Measurements from ENCODE around the gene CKAP2L.

The CKAP2L gene

DNA sequence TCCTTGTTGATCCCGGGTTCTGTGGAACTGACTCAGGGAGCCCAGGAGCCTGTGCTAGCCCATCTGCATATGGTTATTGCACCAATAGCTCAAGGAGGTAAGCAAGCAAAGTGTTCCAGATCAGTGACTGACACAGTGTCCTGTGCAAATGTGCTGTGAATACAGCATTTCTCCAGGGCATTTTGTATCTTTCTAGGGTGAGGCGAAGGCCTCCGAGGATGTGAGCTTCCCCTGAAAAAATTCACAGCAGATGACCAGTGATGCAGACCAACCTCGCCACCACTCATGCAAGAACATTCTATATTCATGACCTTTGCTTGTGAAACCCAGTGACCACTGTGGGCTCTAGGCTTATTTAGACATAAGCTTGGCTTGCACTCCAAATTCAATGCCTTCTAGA lies 58.8 kb downstream of the CKAP2L start:
- DNase-seq: no peak

DNA sequence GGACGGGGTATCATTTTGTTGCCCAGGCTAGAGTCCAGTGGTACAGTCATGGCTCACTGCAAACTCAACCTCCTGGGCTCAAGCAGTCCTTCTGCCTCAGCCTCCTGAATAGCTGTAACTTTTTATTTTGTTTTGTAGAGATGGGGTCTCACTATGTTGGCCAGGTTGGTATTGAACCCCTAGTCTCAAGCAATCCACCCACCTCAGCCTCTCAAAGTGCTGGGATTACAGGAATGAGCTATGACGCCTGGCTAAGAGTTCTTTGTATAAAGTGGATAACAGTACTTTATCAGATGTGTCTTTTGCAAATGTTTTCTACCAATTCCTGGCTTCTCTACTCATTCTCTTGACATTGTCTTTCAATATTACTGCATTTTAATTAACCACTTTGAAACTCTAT lies 60.7 kb downstream of the CKAP2L start:
- DNase-seq: no peak

DNA sequence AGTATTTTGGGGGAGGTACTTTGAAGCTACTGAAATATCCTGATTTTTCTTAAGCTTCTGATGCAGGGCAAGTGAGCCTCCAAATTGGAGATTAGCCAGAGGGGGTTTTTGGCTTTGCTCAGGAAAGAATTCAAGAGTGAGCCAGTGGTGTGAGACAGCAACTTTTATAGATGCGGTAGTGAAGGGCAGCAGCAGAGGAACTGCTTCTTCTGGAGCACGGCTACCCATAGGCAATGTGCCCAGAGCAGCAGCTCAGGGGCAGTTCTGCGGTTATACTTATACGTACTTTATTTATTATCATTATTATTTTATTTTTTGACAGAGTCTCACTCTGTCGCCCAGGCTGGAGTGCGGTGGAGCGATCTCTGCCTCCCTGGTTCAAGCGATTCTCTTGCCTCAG lies 63.4 kb downstream of the CKAP2L start:
- no peak for DNase-seq

GRCh38 chr2:112699984-112700667 lies 64.3 kb downstream of the CKAP2L start:
- DNase-seq: no peak

DNA sequence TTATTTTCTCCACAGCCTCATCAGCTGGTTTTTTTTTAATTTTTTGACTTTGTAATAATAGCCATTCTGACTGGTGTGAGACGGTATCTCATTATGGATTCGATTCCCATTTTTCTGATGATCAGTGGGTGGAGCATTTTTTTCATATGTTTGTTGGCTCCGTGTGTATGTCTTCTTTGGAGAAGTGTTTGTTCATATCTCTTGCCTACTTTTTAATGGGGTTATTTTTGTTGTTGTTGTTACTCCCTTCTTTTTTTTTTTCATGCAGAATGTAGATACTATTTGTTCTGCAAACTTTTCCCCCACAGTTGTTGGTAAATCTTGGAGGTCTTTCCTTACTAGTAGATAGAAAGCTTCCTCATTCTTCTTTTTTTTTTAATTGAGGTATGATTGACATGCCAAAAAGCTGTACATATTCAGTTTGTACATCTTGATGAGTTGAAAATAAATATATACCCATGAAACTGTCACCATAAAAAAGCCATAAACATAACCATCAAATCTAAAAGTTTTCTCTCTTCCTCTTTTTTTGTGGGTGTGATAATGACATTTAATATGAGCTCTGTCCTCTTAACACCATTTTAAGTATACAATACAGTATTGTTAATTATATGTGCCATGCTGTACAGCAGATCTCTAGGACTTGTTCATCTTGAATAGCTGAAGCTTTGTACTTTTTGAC lies 65.4 kb downstream of the CKAP2L start:
- no peak for DNase-seq

- DNase-seq: no peak
These were observed 70.2 kb downstream of the CKAP2L start for GRCh38 chr2:112694182-112694581.

DNA sequence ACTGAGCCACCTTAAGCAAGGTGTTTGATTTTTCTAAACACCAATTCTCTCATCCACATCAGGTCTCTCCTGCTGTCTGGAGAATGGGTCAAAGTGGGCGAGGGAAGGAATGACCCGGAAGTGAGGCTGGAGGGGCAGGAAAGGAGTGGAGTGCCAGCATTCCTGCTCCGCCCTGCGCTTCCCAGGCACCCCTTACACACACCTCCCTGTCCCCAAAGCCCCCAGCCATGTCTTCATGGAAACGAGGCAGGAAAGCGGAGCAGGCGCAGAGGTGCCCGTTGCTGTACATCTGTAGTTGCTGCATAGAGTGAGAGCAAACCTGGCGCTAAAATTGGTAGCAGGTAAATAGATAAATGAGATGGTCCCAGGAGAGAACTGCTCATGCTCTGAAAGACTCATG lies 70.8 kb downstream of the CKAP2L start:
- peak; percentile 16 for DNase-seq

GRCh38 chr2:112692918-112693317 lies 71.5 kb downstream of the CKAP2L start:
- DNase-seq: no peak

DNA sequence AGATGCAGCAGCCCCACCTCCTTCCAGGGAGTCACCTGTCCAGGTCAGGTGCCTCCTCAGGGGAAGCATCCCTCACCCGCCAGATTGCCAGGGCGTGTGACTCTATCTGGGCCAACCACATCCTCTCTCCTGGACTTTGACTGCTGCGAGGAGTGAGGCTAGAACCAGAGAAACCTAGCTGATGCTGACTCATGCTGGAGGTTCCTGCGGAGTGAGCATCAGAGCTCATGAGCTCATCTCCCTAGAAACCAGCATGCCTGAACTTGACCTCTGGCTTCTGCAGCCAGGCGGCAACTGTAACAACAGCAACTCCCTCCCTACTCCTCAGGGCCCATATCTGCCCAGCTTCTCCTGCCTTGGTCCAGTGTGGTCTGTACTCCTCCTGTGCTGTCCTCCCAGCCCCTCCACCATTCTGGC lies 71.9 kb downstream of the CKAP2L start:
- DNase-seq: peak; percentile 47

DNA sequence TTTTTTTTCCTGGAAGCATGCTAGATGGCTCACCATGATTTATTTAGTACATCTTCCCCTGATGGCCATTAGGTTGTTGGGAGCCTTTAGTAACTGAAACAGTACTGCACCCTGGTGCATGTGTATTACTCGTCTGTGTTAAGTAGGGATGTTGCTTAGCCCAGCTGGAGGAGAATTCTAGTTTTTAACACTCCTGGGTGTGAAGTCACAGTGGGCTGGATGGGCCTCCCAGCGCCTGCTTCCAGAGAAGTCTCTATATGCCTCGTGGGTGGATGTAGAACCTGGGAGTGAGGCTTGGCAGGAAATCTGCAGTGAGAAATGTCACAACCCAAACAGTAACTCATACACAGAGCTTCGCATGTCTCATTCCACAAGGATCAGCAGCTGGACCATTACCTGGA lies 72.5 kb downstream of the CKAP2L start:
- no peak for DNase-seq

- DNase-seq: peak; percentile 29
These were observed 73.5 kb downstream of the CKAP2L start for GRCh38 chr2:112690853-112691401.

- DNase-seq: no peak
These were observed 76.1 kb downstream of the CKAP2L start for GRCh38 chr2:112688086-112688880.

GRCh38 chr2:112687522-112687921 lies 76.9 kb downstream of the CKAP2L start:
- DNase-seq: no peak
